Esophagus (tissue), 2 donors: ENCODE results near the gene RSPH1. TPM values are rescaled to one million over a fixed set of nuclear protein-coding genes. Genes with fewer than 3 reads are reported as not detected.

Experiments
- H3K27ac ChIP-seq, 2 donors: one replicate each; pipeline ENCODE4 v1.5.1; 2013; ENCODE audit warnings: low read depth in 2 of 2, mild to moderate bottlenecking in 2 of 2, inconsistent platforms in 1 of 2, low read length in 1 of 2, moderate library complexity in 1 of 2
- H3K27me3 ChIP-seq, 2 donors: one replicate each; pipeline ENCODE4 v1.6.1; 2013; ENCODE audit warnings: low read length in 2 of 2, control low read depth in 1 of 2, mild to moderate bottlenecking in 1 of 2; ENCODE audit not compliant: insufficient read depth in 2 of 2, control insufficient read depth in 1 of 2
- H3K36me3 ChIP-seq, 2 donors: one replicate each; pipeline ENCODE4 v1.6.1; 2013; ENCODE audit warnings: low read length in 1 of 2; ENCODE audit not compliant: control insufficient read depth in 2 of 2, insufficient read depth in 2 of 2
- H3K4me1 ChIP-seq, 2 donors: one replicate each; pipeline ENCODE4 v1.6.1; 2013; ENCODE audit warnings: low read length in 1 of 2; ENCODE audit not compliant: control insufficient read depth in 2 of 2, insufficient read depth in 2 of 2
- H3K4me3 ChIP-seq, 2 donors: one replicate each; pipeline ENCODE4 v1.5.1; 2013; ENCODE audit warnings: low read length in 2 of 2, mild to moderate bottlenecking in 2 of 2, low read depth in 1 of 2, moderate library complexity in 1 of 2
- H3K9me3 ChIP-seq, 2 donors: one replicate each; pipeline ENCODE4 v1.6.1; 2013; ENCODE audit warnings: mild to moderate bottlenecking in 2 of 2, low read depth in 1 of 2, low read length in 1 of 2, moderate library complexity in 1 of 2; ENCODE audit not compliant: control insufficient read depth in 2 of 2, insufficient read depth in 1 of 2
- WGBS, 2 donors: extraction: QIAGEN DNeasy Blood & Tissue Kit; methylation state at CpG; one replicate each; pipeline ENCODE4 v1.1.7; 2013; 5-methylcytosine and 5-hydroxymethylcytosine counted together
- polyA plus RNA-seq, 2 donors: library from polyadenylated mRNA; stranded (reverse); fragments of 200-250 nt; gene quantifications; one replicate each; pipeline ENCODE4 v1.2.3, GENCODE V29; 2013
- donor health status: healthy with polysubstance abuse.
- donor health status: Bipolar disorder and iron deficiency.

The RSPH1 gene
- polyA plus RNA-seq, 2 donors: 0.20 to 0.53 TPM

DNA sequence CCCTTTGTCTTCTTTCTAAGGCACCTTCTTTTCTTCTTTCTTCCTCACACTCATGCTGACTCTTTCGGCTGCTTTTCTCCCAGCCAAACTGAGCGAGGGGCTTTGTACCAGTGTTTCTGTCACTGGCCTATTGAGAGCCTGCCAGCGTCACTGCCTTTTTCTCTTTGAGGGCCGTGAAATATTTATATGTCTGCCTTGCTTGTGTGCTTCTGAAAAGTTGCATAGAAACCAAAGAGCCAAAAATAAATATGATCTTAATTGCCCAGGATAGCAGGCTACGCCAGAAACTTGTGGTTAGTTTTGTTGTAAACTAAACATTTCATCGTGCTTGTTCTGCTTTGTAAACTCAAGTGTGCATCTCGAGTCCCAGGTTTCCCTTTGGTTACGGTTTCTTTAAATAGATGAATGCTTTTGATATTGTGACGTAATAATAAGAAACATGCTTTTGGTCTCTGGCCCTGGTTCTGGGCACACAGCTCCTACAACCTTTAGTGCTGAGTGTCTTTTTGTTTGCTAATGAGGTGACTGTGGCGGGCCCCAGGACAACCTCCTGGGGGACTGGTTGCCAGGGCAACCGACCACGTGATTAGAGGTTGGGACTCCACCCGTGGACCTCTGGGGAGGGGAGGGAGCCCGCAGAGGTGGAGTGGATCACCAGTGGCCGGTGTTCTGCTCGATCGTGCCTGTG, 28.5 kb upstream of the RSPH1 start:
- Histone ChIP-seq H3K9me3 (no peaks in the 10 kb centered on the region), H3K4me1 (peaks cover 2% of the 10 kb centered on the region in 2 donors), H3K36me3 (peaks cover 2 to 20% of the 10 kb centered on the region in 2 donors), H3K4me3 (no peak overlapping the region), H3K27ac (peak overlapping the region; percentile 76 to 84), H3K27me3 (no peaks in the 10 kb centered on the region)
- WGBS, 2 donors: 20 to 25% methylated on average over 16 to 17 of the region's 17 CpGs

- Histone ChIP-seq H3K27me3 (no peaks in the 10 kb centered on the region), H3K4me3 (no peak overlapping the region), H3K4me1 (peaks cover 2% of the 10 kb centered on the region in 2 donors), H3K27ac (peak overlapping the region; percentile 44 to 76), H3K36me3 (peaks cover 7 to 25% of the 10 kb centered on the region in 2 donors), H3K9me3 (no peaks in the 10 kb centered on the region)
- 81 to 82% methylated on average over 9 of the region's 9 CpGs for WGBS, 2 donors
Measured at GRCh38 chr21:42523941-42524340, 27.9 kb upstream of the RSPH1 start.

DNA sequence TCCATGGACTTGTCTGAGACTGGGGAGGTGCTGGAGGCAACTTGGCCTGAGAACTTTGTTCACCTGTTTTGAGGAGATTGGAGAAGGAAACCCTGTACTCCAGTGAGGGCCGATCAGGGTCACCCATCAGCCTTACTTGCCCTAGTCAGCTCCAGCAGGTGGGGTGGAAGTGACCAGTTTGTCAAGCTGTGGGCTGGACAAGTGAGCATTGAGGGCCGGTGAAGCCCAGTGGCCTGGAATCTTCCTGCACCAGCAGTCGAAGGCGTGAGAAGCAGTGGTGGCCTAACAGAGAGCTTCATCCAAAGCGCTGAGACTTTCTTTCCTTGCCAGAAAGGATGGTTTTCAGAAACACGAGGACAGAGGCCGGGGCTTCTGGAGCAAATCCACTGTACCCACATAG, 27.2 kb upstream of the RSPH1 start:
- Histone ChIP-seq H3K9me3 (no peaks in the 10 kb centered on the region), H3K4me3 (no peak overlapping the region), H3K27ac (no peak overlapping the region), H3K36me3 (peaks cover 8 to 26% of the 10 kb centered on the region in 2 donors), H3K4me1 (peaks cover 2% of the 10 kb centered on the region in 2 donors), H3K27me3 (no peaks in the 10 kb centered on the region)
- 95 to 96% methylated on average over 7 of the region's 7 CpGs for WGBS, 2 donors

GRCh38 chr21:42522771-42523170, 26.7 kb upstream of the RSPH1 start:
- no peak overlapping the region for H3K27ac ChIP-seq
- H3K4me3 ChIP-seq: no peak overlapping the region
- peaks cover 2 to 6% of the 10 kb centered on the region in 2 donors for H3K4me1 ChIP-seq
- no peaks in the 10 kb centered on the region for H3K27me3 ChIP-seq
- H3K9me3 ChIP-seq: no peaks in the 10 kb centered on the region
- H3K36me3 ChIP-seq: peaks cover 8 to 26% of the 10 kb centered on the region in 2 donors
- 96 to 98% methylated on average over 8 of the region's 8 CpGs for WGBS, 2 donors

GRCh38 chr21:42522271-42522670, 26.2 kb upstream of the RSPH1 start:
- WGBS, 2 donors: 93 to 94% methylated on average over 14 of the region's 14 CpGs
- H3K27ac ChIP-seq: no peak overlapping the region

GRCh38 chr21:42521805-42522204, 25.8 kb upstream of the RSPH1 start:
- H3K4me1 ChIP-seq: peaks cover 2 to 10% of the 10 kb centered on the region in 2 donors
- no peaks in the 10 kb centered on the region for H3K9me3 ChIP-seq
- H3K27ac ChIP-seq: no peak overlapping the region
- H3K36me3 ChIP-seq: peaks cover 8 to 26% of the 10 kb centered on the region in 2 donors
- 81 to 87% methylated on average over 6 of the region's 6 CpGs for WGBS, 2 donors
- H3K27me3 ChIP-seq: no peaks in the 10 kb centered on the region
- no peak overlapping the region for H3K4me3 ChIP-seq

More at GRCh38 chr21:42522271-42522670, 26.2 kb upstream of the RSPH1 start:
- Histone ChIP-seq H3K27me3 (no peaks in the 10 kb centered on the region), H3K9me3 (no peaks in the 10 kb centered on the region), H3K36me3 (peaks cover 8 to 26% of the 10 kb centered on the region in 2 donors), H3K4me3 (no peak overlapping the region), H3K4me1 (peaks cover 2 to 10% of the 10 kb centered on the region in 2 donors)

DNA sequence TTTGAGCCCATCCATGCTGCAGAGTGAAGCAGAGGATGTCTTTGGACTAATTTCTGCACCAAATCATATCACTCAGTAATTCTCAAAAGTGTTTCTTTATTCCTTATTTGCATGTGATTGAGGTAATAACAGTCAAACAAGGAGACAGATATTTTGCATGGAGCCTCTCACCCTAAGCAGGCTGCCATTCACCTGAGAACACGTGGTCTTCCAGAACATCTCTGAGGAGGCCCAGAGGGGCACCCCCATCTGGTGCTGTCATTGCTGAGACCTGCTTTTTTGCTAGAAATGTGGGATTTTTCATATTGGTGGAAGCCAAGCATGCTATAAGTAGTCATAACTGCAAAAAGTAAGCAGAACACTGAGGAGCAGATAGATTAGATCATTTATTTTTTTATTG, 25.4 kb upstream of the RSPH1 start:
- H3K36me3 ChIP-seq: peaks cover 8 to 24% of the 10 kb centered on the region in 2 donors
- no peaks in the 10 kb centered on the region for H3K27me3 ChIP-seq
- no peak overlapping the region for H3K4me3 ChIP-seq
- 81 to 85% methylated on average over 1 of the region's 1 CpG for WGBS, 2 donors
- no peaks in the 10 kb centered on the region for H3K9me3 ChIP-seq
- H3K4me1 ChIP-seq: peaks cover 2 to 10% of the 10 kb centered on the region in 2 donors
- H3K27ac ChIP-seq: no peak overlapping the region

DNA sequence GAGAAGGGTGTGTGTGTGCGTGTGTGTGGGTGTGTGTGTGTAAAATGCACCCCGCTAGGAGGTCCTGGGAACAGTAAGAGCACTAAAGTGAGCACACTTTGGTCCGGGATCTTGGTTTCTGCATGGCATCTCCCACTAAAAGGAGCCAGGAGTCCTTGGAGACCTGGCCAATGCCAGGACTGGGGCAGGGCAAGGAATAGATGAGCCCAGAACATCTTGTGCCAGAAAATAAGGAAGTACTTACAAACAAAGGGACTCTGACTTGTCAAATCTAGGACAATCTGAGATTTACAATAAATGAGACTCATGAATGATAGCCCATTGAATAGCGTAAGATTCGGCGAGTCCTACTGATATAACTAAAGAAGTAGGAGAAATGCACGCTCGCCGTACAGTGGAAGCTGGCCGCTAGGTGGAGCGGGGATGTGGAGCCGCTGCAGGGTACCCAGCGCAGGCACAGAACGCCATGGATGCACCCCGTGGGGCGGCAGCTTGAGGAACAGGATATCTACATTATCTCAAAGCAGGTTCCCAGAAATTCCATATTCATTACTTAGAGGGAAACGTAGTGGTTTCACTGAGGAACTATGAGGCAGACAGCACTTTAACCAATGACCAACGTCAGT, 24.7 kb upstream of the RSPH1 start:
- Histone ChIP-seq H3K27me3 (no peaks in the 10 kb centered on the region), H3K4me3 (no peak overlapping the region), H3K27ac (no peak overlapping the region), H3K4me1 (peaks cover 2 to 12% of the 10 kb centered on the region in 2 donors), H3K36me3 (peaks cover 8 to 22% of the 10 kb centered on the region in 2 donors), H3K9me3 (no peaks in the 10 kb centered on the region)
- WGBS, 2 donors: 90% methylated on average over 18 of the region's 18 CpGs

GRCh38 chr21:42518626-42519025, 22.6 kb upstream of the RSPH1 start:
- Histone ChIP-seq H3K4me1 (peaks cover 0 to 12% of the 10 kb centered on the region in 2 donors), H3K4me3 (no peak overlapping the region), H3K27me3 (no peaks in the 10 kb centered on the region), H3K36me3 (peaks cover 8 to 22% of the 10 kb centered on the region in 2 donors), H3K9me3 (no peaks in the 10 kb centered on the region), H3K27ac (no peak overlapping the region)
- 88 to 94% methylated on average over 7 of the region's 7 CpGs for WGBS, 2 donors
